Fibroblast of upper back skin (primary cell): ENCODE measurements around the gene OR2A5.
"Not testable (repeated sequence)": the region's sequence is repeated elsewhere in the genome, so short reads cannot be mapped to it uniquely, and the experiment has no call there.

Experiments
- DNase-seq: peaks from one replicate; pipeline ENCODE4 v3.0.0-alpha.2; 2013

Gene OR2A5, protein sequence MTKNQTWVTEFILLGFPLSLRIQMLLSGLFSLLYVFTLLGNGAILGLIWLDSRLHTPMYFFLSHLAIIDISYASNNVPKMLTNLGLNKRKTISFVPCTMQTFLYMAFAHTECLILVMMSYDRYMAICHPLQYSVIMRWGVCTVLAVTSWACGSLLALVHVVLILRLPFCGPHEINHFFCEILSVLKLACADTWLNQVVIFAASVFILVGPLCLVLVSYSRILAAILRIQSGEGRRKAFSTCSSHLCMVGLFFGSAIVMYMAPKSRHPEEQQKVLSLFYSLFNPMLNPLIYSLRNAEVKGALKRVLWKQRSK

DNA sequence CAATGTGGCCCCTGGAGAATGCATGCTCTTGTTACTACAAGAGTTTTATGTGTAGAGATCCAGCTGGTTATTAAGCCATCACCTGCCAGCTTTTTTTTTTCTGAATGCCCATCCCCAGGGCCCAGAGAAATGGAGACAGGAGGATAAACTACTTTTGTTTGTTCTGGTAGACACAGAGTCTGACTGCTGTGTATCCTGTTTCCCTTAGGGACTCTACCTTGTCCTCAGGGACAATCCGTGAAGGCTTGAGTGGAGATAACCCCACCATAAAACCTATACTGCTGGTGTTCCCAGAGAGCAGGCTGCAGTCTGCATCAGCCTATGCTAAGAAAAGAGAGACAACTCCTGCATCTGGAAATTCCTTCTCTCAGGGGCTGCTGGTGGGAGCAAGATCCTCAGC lies at the start of gene OR2A5:
Gene OR2A5 (plus strand): TSS at position 301 of the 400 bp plus-strand sequence. CDS start 1,454 bp downstream, outside the sequence.
- DNase-seq, result no peak

DNA sequence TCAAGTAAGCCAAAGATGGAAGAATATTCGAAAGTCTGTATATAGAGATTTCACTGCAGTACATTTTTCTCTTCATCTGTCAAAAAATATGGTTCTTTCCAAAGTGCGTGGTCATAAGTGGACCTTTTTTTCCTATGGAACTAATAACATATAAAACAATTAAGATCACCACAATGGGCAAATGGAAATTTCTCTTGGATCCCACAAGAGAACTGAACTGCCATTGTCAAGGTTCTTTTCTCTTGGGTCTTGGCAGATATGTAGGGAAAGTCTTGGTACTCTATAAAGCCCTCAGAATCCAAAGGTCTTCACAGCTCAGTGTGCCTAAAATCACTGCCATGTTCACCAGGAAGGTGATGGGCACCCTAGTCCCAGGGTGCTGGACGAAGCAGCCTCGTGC lies 48.7 kb upstream of the OR2A5 start, which contains the start of gene OR6B1:
Gene OR6B1 (plus strand): TSS at position 301 of the 400 bp plus-strand sequence. CDS start 3,677 bp downstream, outside the sequence.
- DNase-seq, result no peak

DNA sequence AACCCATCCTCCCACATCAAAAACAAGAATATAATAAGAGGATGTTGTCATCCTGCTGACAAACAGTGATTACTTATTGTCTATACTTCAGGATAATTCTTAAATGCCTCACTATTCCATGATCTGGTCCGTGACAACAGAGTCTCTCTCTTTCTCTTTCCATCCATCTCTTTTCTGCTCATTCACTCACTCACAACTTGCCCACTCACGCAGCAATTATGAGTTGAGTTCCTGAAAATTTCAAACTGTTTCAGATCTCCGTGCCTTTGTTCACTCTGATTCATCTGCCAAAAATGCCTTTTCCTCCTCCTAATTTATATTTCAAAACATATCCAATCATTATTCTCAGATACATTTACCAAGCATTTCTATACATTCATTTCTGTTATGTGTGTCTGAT lies 47.2 kb upstream of the OR2A5 start:
- no peak for DNase-seq

DNA sequence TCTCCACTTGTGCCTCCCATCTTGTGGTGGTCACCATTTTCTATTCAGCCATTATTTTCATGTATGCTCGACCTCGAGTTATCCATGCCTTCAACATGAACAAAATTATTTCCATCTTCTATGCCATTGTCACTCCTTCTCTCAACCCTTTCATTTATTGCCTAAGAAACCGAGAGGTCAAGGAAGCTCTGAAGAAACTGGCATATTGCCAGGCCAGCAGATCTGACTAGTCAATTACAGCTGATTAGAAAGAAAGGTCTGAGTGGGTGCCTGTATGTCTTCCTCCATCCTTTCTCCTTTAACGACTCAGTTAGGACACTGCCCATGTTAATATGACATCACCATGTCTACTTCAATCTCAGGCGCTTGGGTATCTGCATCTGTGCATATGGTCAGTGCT lies 44.0 kb upstream of the OR2A5 start:
- DNase-seq, result no peak

DNA sequence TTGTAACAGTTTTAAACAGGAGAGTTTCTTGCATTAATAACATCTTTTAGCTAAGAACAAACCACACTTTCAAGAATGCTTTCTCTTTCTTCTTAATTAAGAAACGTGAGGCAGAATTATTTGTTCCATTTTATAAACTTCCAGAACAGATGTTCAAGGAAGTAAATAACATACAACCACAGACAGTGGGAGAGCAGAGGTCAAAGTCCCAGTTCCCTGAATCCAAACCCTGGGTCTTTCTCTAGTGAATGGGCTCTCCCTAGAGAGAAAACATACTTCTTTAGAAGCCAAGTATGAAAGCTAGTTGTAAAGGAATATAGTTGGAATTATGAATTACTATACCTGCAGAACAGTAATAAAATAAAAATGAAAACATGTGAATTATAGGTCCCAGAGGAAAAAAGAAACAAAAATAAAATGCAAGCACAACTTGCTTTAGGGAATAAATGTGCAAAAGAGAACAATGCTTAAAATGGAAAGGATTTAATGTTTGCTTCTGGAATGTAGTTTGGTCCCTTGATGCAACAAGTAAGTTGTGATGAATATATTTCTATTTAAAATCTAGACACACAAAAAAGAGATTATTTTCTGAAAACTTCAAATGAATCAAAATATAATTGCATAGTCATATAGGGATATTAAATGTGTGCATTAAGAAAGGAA lies 42.6 kb upstream of the OR2A5 start:
- DNase-seq, result no peak

DNA sequence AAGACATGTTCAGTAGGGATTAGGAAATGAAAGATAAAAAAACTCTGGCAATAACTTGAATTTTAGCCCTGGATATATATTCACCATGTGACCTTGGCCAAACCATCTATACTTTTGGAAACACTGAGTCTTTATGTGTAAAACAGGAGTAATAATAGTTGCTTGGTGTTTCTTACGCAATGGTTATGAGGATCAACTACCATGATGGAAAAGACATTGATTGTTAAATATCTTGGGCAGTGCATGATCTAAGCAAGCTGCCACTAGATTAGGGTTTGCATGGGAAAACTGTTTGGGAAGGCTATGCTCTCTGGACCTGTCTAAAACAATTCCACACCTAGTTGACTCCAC lies 42.1 kb upstream of the OR2A5 start:
- no peak for DNase-seq

DNA sequence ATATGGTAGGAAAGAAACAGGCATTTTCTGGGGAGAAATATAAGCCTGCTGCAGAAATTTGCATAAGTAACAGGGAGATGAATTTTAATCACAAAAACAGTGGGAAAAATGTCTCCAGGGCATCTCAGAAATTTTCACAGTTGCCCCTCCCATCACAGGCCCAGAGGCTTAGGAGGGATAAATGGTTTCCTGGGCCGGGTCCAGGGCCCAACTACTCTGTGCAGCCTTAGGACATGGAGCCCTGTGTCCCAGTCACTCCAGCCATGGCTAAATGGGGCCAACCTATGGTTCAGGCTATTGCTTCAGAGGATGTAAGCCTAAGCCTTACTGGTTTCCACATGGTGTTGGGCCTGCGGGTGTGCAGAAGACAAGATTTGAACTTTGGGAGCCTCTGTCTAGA lies 39.4 kb upstream of the OR2A5 start:
- no peak for DNase-seq

DNA sequence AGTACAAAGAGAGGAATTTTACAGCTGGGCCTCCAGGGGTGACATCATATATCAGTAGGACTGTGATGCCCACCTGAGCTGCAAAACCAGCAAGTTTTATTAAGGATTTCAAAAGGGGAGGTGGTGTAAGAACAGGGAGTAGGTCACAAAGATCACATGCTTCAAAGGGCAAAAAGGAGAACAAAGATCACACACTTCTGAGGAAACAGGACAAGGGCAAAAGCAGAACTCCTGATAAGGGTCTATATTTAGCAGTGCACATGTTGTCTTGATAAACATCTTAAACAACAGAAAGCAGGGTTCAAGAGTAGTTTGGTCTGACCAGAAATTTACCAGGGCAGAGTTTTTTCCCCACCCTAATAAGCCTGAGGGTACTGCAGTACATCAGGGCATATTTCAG lies 38.7 kb upstream of the OR2A5 start:
- DNase-seq, result not testable (repeated sequence)

DNA sequence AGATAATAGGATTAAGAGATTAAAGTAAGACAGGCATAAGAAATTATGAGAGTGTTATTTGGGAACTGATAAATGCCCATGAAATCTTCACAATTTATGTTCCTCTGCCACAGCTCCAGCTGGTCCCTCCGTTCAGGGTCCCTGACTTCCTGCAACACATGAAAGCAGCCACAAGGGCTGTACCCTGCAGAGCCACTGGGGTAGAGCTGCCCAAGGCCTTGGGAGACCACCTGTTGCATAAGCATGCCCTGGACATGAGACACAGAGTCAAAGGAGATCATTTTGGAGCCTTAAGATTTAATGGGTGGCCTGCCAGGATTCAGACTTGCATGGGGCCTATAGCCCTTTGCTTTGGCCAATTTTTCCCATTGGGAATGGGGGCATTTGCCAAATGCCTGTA lies 37.9 kb upstream of the OR2A5 start:
- DNase-seq, result not testable (repeated sequence)

DNA sequence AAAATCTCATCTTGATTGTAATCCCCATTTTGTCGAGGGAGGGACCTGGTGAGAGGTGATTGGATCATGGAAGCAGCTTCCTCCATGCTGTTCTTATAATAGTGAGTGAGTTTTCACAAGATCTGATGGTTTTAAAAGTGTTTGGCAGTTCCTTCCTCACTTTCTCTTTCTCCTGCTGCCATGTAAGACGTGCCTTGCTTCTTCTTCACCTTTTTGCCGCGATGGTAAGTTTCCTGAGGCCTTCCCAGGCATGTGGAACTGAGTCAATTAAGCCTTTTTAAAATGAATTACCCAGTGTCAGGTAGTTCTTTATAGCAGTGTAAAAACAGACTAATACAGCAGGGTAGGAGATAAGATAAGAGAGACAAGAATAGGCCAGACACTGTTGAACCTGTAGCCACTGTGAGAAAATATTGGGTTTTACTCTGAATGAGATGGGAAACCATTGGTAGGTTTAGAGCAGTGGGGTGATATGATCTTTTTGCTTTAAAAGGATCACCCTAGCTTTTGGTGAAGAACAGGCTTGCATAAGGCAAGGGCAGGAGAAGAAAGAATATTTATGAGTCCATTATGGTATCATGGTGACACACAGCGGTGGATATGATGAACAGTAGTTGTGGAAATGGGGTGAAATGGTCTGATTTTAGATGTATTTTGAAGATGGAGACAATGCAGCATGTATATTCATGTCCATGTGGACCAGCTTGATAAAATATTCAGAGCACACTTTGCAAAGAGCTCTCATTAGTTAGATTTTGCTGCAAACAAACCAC lies 37.1 kb upstream of the OR2A5 start:
- DNase-seq, result peak; percentile 6

DNA sequence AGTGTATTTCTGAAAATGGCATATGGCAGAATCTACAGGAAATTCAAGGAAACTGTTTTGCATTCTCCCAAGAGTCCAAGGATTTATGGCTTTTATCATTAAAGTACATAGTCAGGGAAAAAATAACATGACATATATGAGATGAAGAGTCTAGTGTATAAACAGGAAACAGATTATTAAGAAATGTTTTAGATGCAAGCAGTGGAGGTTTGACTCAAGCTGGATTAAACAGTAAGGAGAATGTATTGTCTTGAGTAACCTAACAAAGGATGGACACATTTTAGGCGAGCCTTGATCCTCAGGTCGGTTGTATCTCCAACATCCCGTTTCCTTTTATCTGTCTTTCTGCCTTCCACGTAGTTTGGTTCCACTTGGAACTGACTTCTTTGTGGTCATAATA lies 30.7 kb upstream of the OR2A5 start:
- no peak for DNase-seq

DNA sequence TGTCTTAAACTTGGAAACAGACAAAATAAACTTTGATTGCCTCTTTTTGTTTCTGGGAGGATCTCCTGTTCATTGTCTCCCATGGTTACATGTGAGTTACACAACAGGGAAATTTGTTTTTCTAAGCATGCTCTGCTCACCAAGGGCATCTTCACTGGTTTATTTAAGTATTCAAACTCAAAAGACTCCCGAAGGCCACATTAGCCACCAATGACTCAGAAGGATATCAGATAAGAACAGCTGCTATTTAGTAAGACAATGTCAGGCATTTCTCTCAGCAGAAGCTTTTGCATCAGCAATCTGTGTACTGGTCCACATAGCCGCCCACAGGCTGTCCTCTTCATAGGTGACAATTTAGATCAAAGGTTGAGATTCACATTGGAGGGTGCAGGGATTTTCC lies 29.3 kb upstream of the OR2A5 start:
- peak; percentile 73 for DNase-seq

DNA sequence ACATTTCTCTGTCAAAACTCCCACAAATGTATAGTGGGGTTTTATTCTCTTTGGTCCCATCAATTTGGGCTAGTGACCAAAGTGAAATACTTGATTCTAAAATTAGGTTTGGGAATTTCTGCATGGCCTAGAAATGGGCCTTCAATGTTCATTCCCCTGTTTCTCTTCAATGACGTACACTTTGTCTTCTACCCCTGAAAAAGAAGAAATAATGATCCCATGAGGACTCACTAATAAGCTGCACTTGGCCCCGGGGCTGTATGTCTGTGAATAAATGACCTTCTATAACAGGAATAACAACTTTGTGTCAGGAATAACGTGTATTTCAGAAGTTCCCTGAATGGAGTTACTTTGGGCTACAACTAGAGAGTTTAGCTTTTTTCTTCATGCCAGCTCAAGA lies 28.4 kb upstream of the OR2A5 start:
- DNase-seq, result no peak

DNA sequence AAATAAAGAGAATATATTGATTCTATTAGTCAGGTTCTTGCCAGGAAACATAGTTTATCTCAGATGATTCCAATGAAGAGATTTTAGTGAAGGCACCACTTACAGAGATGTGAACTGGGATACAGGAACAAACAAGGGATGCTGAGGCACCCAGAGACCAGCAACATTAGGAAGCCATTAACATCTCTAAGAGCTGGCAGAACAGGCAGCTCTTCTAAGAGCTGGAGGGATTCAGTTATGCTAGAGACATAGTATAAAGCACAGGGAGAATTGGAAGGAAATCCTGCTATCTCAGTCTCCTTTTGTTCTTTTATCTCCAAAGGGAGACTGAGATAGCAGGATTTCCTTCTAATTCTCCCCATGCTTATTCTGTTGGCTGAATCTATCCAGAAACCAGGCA lies 26.6 kb upstream of the OR2A5 start:
- no peak for DNase-seq

DNA sequence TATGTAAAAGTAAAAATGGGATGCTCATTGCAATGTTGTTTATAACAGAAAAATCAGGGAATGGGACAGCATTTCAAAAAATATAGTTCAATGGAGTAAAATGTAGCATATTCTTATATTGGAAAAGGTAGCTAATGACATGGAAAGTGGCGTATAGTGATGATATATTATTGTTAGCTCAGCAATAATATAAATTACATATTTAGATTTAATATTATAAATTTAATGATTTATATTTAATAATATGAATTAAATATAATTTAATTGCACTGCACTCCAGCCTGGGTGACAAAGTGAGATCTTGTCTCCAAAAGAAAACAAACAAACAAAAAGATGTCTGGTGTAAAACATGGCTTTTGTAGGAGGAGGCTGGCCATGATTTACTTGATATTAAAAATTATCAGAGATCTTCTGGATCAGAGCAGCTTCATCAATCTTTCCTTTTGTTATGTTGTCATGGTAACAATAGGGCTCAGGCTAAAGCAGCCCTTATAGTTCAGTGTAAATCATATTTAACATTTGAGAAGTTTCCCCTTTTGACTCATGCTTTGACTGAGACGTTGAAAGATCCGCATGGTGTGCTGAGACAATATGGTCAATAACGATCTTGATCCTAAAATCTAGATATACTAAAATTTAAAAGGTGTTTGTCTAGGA lies 25.4 kb upstream of the OR2A5 start:
- no peak for DNase-seq

DNA sequence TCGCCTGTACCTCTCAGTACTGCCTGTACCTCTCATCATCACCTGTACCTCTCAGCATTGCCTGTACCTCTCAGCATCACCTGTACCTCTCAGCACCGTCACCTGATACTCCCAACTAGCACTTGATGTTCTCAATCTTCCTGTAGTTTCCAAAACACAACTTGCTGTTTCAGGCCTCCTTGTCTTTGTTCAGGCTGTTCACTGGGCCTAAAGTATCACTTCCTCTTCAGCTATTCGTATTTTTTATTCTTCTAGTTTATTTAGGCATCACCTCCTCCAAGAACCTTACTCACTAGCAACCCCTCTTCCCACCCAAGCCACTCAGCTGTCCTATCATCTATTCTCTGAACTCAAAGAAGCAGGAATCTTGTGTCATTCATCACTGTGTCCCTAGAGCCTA lies 24.5 kb upstream of the OR2A5 start:
- no peak for DNase-seq

DNA sequence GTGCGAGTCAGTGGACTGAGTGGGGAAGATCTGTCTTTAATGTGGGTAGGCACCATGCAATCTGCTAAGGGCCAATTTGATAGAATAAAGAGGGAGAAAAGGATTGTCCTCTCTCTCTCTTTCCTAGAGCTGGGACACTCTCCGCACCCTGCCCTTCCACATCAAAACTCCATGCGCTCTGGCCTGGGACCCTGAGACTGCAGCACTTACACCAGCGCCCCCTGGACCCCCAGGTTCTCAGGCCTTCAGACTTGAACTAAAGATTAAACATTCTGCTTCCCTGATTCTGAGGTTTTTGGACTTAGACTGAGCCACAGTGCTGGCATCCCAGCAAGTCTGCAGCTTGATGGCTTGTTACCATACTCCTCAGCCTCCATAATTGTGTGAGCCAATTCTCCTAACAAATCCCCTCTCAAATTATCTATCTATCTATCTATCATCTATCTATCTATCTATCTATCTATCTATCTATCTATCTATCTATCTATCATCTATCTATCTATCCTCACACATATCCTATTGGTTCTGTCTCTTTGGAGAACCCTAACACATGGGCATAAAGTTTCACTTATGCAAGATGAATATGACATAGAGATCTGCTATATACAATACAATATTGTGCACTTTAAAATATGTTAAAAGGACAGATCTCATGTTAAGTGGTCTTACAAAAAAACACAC lies 22.4 kb upstream of the OR2A5 start:
- DNase-seq, result no peak

DNA sequence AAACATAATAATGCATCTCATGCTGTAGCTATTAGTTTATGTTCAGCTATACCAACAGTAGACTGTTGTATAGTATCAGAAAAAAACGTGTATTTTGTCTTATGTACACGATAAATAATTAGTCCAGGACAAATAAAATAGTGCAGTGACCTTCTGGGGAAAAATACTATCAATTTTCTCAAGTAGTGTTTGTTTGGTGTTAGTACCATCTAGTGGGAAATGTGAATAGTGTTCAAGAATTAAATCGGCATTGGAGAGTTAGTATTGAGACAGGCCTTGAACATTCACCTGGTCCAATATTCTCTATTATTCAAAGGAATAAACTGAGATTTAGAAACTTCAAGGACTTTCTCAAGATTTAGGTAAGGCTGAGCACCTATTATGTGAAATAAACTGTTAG lies 21.7 kb upstream of the OR2A5 start:
- DNase-seq, result peak; percentile 14

DNA sequence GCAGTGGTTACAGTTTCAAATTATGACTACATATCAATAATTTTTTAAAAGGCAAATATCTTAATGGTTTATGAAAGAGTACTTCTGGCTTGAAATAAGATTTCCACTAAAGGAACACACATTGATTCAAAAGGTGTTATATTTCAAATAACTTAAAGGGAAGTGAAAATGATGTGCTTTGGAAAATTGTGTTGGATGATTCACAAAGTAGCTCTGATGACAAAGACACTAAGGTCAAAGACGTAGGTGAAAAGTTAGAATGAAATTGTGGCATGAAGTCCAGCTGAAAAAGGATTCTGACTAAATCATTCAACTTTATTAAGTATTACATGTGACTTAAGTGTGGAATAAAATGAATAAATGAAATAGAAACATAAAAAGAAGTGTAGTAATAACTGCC lies 20.8 kb upstream of the OR2A5 start:
- no peak for DNase-seq

DNA sequence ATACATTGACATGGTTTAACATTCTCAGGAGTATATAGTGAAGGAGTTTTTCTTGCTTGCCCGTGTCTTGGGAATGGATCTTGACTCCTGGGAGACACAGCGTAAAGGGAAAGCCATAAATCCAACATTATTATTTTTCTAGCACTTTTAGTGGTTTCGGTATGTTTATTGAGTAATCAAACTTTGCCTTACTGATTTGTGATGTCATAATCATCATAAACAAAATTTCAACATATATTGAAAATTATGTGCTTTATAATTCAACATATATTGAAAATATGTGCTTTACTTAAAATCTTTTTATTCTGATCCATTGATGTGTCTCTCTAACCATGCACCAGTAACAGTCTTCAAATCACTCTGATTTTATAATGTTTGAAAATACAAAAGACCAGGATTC lies 20.2 kb upstream of the OR2A5 start:
- no peak for DNase-seq

DNA sequence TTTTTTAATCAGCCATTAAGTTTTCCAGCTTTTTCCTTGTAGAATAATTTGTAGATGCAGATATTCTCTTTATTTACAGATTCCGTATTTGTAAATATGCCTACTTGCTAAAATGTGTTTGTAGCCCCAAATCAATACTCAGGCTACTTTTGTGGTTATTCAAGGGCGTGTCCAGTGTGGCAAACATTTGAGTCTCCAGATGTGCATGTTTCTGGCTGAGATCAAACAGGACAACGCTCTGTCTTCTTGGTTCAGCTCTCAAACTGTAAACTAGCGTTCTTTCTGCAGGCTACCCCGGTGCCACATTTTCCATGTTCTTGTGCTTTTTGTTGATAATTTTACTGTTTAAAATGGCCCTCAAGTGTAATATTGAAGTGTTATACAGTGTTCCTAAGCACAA lies 16.2 kb upstream of the OR2A5 start:
- DNase-seq, result no peak

DNA sequence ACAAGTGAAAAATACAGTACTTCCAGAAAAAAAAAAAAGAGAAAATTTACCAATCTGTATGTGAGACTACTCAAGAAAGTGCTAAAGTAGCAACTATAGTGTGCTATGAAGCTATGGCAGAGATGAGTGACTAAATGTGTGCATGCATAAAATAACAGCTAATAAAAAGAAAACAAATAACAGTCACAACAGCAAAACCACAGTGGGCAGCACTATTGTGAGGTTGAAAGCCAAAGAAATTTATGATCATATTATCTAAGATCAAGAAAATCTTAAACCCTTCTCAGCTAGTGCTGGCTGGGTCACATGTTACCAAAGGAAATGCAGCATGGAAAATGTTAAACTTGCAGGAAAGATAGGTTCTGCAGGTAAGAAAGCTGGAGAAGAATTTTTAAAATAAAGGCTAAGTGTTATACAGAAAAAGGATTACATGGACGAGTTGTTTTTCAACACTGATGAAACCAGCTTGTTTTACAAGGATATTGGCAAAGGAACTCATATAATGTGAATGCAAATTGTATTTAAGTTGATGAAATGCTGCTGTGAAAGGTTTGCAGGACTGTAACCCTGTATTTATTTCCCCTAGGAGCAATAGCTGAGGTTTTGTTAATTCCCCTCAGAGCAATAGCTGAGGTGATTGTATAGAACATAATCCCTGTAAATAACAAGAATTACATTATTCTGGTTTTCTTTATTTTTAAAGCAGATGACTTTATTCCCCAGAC lies 15.6 kb upstream of the OR2A5 start:
- DNase-seq, result no peak
